GM21723 (cell line): ENCODE results near the gene TCF15.

Source experiments
- ATAC-seq: cut with Tn5 transposase; IDR thresholded peaks from one replicate; pipeline ENCODE4 v1.9.1; 2021; ENCODE audit warnings: mild to moderate bottlenecking, moderate library complexity; ENCODE audit not compliant: unreplicated experiment

Gene TCF15, protein sequence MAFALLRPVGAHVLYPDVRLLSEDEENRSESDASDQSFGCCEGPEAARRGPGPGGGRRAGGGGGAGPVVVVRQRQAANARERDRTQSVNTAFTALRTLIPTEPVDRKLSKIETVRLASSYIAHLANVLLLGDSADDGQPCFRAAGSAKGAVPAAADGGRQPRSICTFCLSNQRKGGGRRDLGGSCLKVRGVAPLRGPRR

GRCh38 chr20:610130-611046 lies at the start of gene TCF15:
Gene TCF15 (minus strand): TSS chr20:610309. CDS start chr20:610237, 72 bp downstream.
- no peak for ATAC-seq

GRCh38 chr20:658731-659291 lies 48.7 kb upstream of the TCF15 start:
- no peak for ATAC-seq

- no peak for ATAC-seq
These were observed 48.1 kb upstream of the TCF15 start for GRCh38 chr20:658202-658601.

DNA sequence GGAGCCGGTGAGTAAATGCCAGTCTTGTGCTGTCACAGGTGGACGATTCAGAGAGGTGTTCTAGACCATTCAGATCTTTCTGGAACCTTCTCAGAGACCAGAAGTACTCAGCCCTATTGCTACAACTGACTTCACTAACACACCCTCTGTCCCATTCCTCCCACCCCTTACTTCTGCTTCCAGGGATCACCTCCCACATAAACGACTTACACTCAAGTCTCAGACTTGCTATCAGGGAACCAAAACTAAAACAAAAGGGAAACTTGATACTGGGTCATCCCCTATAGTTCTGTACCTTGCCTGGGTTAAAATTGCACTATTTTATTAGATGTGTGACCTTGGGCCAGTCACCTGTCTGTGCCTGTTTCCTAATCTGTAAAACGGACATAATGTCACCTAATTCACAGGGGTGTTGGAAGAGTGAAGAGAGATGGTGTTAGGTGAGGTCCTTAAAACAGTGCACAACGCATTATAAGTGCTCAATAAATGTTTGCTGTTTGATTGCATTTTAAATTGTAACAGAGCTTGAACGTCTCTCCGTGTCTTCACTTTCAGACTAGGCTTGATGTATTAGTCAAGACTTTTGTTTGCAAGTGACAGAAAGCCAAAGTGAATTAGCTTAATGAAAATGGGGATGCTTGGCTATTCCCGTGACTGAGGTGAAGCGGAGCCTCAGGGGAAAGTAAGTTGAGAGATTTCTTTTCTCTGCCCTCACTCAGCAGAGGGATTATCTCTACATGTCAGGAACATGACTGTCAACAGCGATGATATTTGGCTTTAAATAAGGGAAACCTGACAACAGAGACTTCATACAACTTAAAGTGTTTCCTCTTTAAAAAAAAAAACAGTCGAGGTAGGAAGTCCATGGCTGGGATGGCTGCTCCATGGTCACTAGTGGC lies 45.9 kb upstream of the TCF15 start:
- ATAC-seq: no peak

- no peak for ATAC-seq
These were observed 44.3 kb upstream of the TCF15 start for GRCh38 chr20:654417-654750.

DNA sequence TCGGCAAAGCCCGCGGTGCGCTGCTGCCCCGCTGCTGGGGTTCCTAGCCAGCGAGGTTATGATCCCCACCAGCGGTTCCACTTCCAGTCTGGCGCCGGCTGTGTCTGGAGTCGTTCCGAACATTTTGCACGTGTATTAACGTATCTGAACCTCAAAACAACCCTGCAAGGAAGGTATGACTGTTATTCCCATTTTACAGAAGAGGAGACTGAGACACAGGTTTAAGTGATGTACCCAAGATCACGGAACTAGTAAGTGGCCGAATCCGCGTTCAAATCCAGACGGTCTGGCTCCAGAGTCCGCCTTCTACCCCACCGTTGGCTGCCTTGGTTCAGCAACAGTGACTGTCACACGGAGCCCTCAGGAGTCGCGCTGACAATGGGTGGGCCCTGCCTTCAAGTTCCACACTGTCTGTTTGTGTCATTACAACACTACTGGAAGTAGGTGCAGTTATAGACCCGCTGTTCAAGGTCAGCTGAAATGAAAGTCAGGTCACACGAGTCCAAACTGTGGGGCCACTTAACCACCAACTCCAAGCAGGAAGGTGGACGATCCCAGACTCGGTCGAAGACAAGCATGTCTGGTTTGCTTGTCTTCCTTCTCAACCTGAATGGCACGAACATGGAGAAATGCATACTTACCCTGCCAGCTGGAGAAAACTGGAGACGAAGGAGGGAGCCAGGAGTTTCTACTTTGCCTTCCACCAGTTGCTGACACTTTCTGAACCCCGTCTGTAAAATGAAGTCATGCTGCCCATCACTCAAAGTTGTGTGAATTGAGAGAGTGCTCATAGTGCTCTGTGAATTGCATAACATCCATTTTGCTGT lies 43.7 kb upstream of the TCF15 start:
- no peak for ATAC-seq

- peak; percentile 86 for ATAC-seq
These were observed 43.0 kb upstream of the TCF15 start, which contains the start of gene SRXN1 for GRCh38 chr20:653110-653589. Gene SRXN1 (minus strand): TSS chr20:653200. CDS start chr20:653185, 15 bp downstream.

DNA sequence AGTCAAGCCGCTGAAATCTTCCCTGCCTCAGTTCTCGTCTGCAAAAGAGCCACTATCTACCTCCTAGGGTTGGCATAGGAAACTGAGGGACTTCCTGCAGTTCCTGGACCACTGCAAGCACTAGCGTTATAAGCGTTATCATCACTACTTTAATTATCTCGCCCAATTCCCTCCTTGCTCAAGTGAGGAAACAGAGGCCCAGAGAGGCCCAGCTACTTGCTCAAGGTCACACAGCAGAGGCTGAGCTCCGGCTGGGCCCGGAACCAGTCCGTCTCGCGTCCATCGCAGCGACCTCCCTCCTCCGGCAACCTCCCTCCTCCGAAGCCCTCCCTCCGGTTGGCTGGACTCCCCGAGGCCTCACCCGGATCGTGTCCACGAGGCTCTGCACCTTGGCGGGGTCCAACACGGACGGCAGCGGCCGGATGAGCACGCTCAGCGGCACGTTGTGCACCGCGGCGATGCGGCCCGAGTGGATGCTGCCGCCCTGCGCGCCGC lies 42.6 kb upstream of the TCF15 start:
- ATAC-seq: peak; percentile 37

GRCh38 chr20:651713-652614 lies 41.9 kb upstream of the TCF15 start:
- ATAC-seq: no peak

- ATAC-seq: no peak
These were observed 40.8 kb upstream of the TCF15 start for GRCh38 chr20:650954-651353.

DNA sequence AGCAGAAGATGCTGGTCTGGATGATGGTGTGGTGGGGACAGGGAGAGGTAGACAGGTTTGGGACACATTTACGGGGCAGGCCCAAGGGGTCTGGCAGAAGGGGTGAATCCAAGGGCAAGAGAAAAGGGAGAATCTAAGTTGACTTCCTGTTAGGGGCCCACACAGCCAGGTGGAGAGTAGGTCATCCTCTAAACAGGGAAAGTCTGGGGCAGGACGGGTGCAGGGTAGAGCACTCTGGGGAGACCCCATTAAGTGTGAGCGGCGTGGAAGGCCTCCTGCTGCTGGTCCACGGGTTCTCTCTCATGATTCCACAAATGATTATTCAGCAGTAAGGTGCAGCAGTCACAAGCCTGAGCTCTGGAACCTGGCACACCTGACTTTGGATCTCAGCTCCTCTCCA lies 40.2 kb upstream of the TCF15 start:
- ATAC-seq: no peak

- no peak for ATAC-seq
These were observed 37.4 kb upstream of the TCF15 start for GRCh38 chr20:647479-648019.

- no peak for ATAC-seq
These were observed 36.7 kb upstream of the TCF15 start for GRCh38 chr20:646868-647233.

DNA sequence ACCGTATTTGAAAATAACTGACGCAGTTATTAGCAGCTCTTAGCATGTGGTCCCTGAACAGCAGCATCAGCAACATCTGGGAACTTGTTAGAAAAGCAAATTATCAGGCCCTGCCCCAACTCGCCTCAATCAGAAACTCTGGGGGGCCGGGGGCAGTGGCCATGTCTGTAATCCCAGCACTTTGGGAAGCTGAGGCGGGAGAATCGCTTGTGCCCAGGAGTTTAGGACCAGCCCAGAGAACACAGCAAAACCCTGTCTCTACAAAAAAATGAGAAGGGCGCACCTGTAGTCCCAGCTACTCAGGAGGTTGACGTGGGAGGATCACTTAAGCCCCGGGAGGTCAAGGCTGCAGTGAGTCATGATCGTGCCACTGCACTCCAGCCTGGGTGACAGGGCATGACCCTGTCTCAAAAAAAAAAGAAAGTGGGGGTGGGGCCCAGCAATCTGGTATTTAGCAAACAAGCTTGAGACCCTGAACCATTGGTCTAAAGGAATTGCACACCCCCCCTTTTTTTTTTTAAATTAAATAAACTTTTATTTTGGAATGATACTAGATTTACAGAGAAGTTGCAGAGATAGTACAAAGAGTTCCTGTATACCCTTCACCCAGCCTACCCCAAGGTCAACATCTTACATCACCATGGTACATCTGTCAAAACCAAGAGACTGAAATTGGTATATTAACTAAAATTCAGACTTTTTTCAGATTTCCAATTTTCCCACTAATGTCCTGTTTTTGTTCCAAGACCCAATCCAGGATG lies 36.2 kb upstream of the TCF15 start:
- ATAC-seq: no peak

- peak; percentile 77 for ATAC-seq
These were observed 35.4 kb upstream of the TCF15 start for GRCh38 chr20:645318-646106.

DNA sequence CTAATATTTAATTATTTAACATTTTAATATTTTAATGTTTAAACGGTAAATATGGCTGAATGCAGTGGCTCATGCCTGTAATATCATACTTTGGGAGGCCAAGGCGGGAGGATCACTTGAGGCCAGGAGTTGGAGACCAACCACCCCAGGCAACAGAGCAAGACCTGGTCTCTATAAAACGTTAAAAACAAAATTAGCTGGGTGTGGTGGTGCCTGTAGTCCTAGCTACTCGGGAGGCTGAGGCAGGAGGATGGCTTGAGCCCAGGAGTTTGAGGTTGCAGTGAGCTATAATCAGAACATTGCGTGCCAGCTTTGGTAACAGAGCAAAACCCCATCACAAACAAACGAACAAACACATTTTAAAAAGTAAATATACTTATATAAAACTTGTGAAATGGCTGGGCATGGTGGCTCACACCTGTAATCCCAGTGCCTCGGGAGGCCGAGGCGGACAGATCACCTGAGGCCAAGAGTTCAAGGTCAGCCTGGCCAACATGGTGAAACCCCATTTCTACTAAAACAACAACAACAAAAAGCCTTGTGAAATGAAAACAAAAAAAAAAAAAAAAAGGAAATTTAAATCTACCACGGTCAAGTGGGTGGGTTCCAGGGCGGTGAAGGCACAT lies 34.7 kb upstream of the TCF15 start:
- no peak for ATAC-seq
